AG08396 (cell line): ENCODE measurements around the gene NDUFB7.
A peak's percentile ranks its signal among the peaks of the same experiment; 100 is the strongest.

Source experiments
- DNase-seq: peaks from one replicate; pipeline ENCODE4 v3.0.0; 2012; ENCODE audit warnings: low spot score, mixed read lengths

The NDUFB7 gene

DNA sequence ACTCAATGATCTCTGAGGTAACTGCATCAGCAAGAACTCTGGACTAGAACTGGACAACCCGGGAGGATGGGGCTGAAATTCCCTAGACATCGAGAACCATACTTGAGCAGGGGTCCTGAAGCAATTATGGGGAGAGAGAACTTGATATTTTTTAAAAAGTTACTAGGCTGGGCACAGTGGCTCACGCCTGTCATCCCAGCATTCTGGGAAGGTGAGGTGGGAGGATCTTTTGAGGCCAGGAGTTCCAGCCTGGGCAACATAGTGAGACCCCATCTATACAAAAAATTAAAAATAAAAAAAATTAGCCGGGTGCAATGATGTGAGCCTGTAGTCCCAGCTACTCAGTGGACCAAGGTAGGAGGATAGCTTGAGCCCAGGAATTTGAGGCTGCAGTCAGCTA, 51.3 kb downstream of the NDUFB7 start:
- no peak for DNase-seq

- peak; percentile 63 for DNase-seq
Measured at GRCh38 chr19:14519860-14520407, 51.9 kb downstream of the NDUFB7 start.

DNA sequence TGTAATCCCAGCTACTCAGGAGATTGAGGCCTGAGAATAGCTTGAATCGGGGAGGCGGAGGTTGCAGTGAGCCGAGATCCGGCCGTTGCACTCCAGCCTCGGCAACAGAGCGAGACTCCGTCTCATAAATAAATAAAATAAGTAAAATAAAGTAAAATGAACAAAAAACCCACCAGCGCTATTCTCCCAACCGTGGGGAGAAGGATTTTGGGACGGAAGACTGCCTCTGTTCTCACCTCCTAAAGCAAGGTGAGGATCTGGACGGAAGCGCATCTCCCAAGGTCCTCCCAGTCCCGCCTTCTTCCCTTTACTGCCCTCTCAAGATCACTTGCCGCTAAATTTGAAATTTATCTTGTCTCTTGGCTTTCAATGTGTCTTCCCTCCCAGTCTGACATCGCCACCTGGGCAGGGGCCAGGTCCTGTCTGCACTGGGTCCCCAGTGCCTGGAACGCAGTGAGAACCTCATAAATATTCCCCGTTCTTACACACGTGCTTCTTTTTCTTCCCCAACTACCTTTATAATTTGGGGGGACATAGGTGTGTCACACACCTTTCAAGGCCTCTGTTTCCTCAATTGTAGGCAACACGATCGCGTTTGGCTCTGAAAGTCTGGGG, 52.5 kb downstream of the NDUFB7 start:
- DNase-seq, result no peak

GRCh38 chr19:14517840-14518505, 53.9 kb downstream of the NDUFB7 start, which contains the start of gene DNAJB1:
Gene DNAJB1 (minus strand): TSS chr19:14518397. CDS start chr19:14518349, 48 bp downstream.
- peak; percentile 93 for DNase-seq

GRCh38 chr19:14517446-14517839, 54.4 kb downstream of the NDUFB7 start:
- DNase-seq, result no peak

GRCh38 chr19:14516746-14517438, 55.0 kb downstream of the NDUFB7 start:
- no peak for DNase-seq
